Measurements from ENCODE around the gene CASZ1. TPM values are rescaled to one million over a fixed set of nuclear protein-coding genes. Genes with fewer than 3 reads are reported as not detected.

CASZ1 gene
- total RNA-seq, 2 experiments from 2014 or later = 8.1 to 9.0 TPM

GRCh38 chr1:10737651-10738050 is 58.8 kb downstream of the CASZ1 start:
- H3K4me1 Mint-ChIP-seq = no peaks in the 10 kb centered on the region
- no peaks in the 10 kb centered on the region for H3K9me3 Mint-ChIP-seq
- no peak for DNase-seq
- no peak overlapping the region for H3K4me3 Mint-ChIP-seq
- peaks cover 7% of the 10 kb centered on the region for H3K27me3 Mint-ChIP-seq
- ChIA-PET CTCF (no interaction called here), POLR2A (no interaction called here)
- no peaks in the 10 kb centered on the region for H3K36me3 Mint-ChIP-seq (ENCODE audit: low read depth)
- no peak overlapping the region for H3K27ac Mint-ChIP-seq

- Mint-ChIP-seq H3K27me3 (peaks cover 3% of the 10 kb centered on the region), H3K9me3 (no peaks in the 10 kb centered on the region), H3K27ac (no peak overlapping the region), H3K4me3 (no peak overlapping the region), H3K36me3 (ENCODE audit: low read depth) (no peaks in the 10 kb centered on the region), H3K4me1 (no peaks in the 10 kb centered on the region)
- CTCF ChIA-PET = no interaction called here
- no peak for DNase-seq
- POLR2A ChIA-PET = no interaction called here
Observed at GRCh38 chr1:10736634-10737586, 59.5 kb downstream of the CASZ1 start.

- ChIA-PET POLR2A (no interaction called here), CTCF (no interaction called here)
- no peak overlapping the region for H3K4me3 Mint-ChIP-seq
- H3K27ac Mint-ChIP-seq = no peak overlapping the region
- no peaks in the 10 kb centered on the region for H3K9me3 Mint-ChIP-seq
- H3K4me1 Mint-ChIP-seq = no peaks in the 10 kb centered on the region
- H3K36me3 Mint-ChIP-seq (ENCODE audit: low read depth) = no peaks in the 10 kb centered on the region
- DNase-seq = no peak
- no peaks in the 10 kb centered on the region for H3K27me3 Mint-ChIP-seq
Observed at GRCh38 chr1:10735563-10736305, 60.7 kb downstream of the CASZ1 start.

GRCh38 chr1:10734962-10735544 is 61.4 kb downstream of the CASZ1 start:
- no peak for DNase-seq

GRCh38 chr1:10734375-10734774 is 62.1 kb downstream of the CASZ1 start:
- no peaks in the 10 kb centered on the region for H3K9me3 Mint-ChIP-seq
- H3K27ac Mint-ChIP-seq = no peak overlapping the region
- POLR2A ChIA-PET = no interaction called here
- H3K4me1 Mint-ChIP-seq = no peaks in the 10 kb centered on the region
- CTCF ChIA-PET = no interaction called here
- H3K27me3 Mint-ChIP-seq = no peaks in the 10 kb centered on the region
- H3K36me3 Mint-ChIP-seq (ENCODE audit: low read depth) = no peaks in the 10 kb centered on the region
- no peak for DNase-seq
- H3K4me3 Mint-ChIP-seq = no peak overlapping the region

More at GRCh38 chr1:10734962-10735544, 61.4 kb downstream of the CASZ1 start:
- Mint-ChIP-seq H3K36me3 (ENCODE audit: low read depth) (no peaks in the 10 kb centered on the region), H3K27ac (no peak overlapping the region), H3K4me1 (no peaks in the 10 kb centered on the region), H3K27me3 (no peaks in the 10 kb centered on the region), H3K9me3 (no peaks in the 10 kb centered on the region), H3K4me3 (no peak overlapping the region)
- ChIA-PET POLR2A (no interaction called here), CTCF (no interaction called here)

GRCh38 chr1:10733474-10734366 is 62.7 kb downstream of the CASZ1 start:
- H3K27ac Mint-ChIP-seq = no peak overlapping the region
- DNase-seq = no peak
- ChIA-PET POLR2A (no interaction called here), CTCF (interaction anchor here (0.5 kb wide), 1 partner anchor 910 kb away, joined by 5 read pairs; no protein-coding TSS in a partner anchor)
- H3K4me1 Mint-ChIP-seq = no peaks in the 10 kb centered on the region
- H3K9me3 Mint-ChIP-seq = no peaks in the 10 kb centered on the region
- no peak overlapping the region for H3K4me3 Mint-ChIP-seq
- no peaks in the 10 kb centered on the region for H3K27me3 Mint-ChIP-seq
- H3K36me3 Mint-ChIP-seq (ENCODE audit: low read depth) = no peaks in the 10 kb centered on the region

- no peak for DNase-seq
- CTCF ChIA-PET = no interaction called here
- Mint-ChIP-seq H3K27me3 (no peaks in the 10 kb centered on the region), H3K4me1 (no peaks in the 10 kb centered on the region), H3K4me3 (no peak overlapping the region), H3K36me3 (ENCODE audit: low read depth) (no peaks in the 10 kb centered on the region), H3K9me3 (no peaks in the 10 kb centered on the region), H3K27ac (no peak overlapping the region)
- POLR2A ChIA-PET = no interaction called here
Observed at GRCh38 chr1:10730985-10731384, 65.5 kb downstream of the CASZ1 start.

- H3K4me1 Mint-ChIP-seq = no peaks in the 10 kb centered on the region
- no peak for DNase-seq
- no peak overlapping the region for H3K27ac Mint-ChIP-seq
- H3K27me3 Mint-ChIP-seq = no peaks in the 10 kb centered on the region
- POLR2A ChIA-PET = no interaction called here
- CTCF ChIA-PET = no interaction called here
- no peak overlapping the region for H3K4me3 Mint-ChIP-seq
- H3K36me3 Mint-ChIP-seq (ENCODE audit: low read depth) = no peaks in the 10 kb centered on the region
- H3K9me3 Mint-ChIP-seq = no peaks in the 10 kb centered on the region
Observed at GRCh38 chr1:10728595-10729410, 67.6 kb downstream of the CASZ1 start.

GRCh38 chr1:10727751-10728232 is 68.7 kb downstream of the CASZ1 start:
- POLR2A ChIA-PET = no interaction called here
- no peaks in the 10 kb centered on the region for H3K9me3 Mint-ChIP-seq
- no peaks in the 10 kb centered on the region for H3K4me1 Mint-ChIP-seq

GRCh38 chr1:10726355-10726754 is 70.1 kb downstream of the CASZ1 start:
- H3K27me3 Mint-ChIP-seq = no peaks in the 10 kb centered on the region

More at GRCh38 chr1:10727751-10728232, 68.7 kb downstream of the CASZ1 start:
- DNase-seq = no peak
- no peaks in the 10 kb centered on the region for H3K36me3 Mint-ChIP-seq (ENCODE audit: low read depth)
- CTCF ChIA-PET = no interaction called here
- no peak overlapping the region for H3K27ac Mint-ChIP-seq
- no peak overlapping the region for H3K4me3 Mint-ChIP-seq
- H3K27me3 Mint-ChIP-seq = no peaks in the 10 kb centered on the region

GRCh38 chr1:10724948-10725847 is 71.2 kb downstream of the CASZ1 start:
- no peaks in the 10 kb centered on the region for H3K36me3 Mint-ChIP-seq (ENCODE audit: low read depth)
- ChIA-PET CTCF (no interaction called here), POLR2A (no interaction called here)
- no peak overlapping the region for H3K4me3 Mint-ChIP-seq
- H3K4me1 Mint-ChIP-seq = no peaks in the 10 kb centered on the region
- DNase-seq = no peak
- H3K27me3 Mint-ChIP-seq = no peaks in the 10 kb centered on the region
- no peaks in the 10 kb centered on the region for H3K9me3 Mint-ChIP-seq
- no peak overlapping the region for H3K27ac Mint-ChIP-seq

More at GRCh38 chr1:10726355-10726754, 70.1 kb downstream of the CASZ1 start:
- POLR2A ChIA-PET = no interaction called here
- DNase-seq = no peak
- no peak overlapping the region for H3K27ac Mint-ChIP-seq
- no peaks in the 10 kb centered on the region for H3K4me1 Mint-ChIP-seq
- H3K9me3 Mint-ChIP-seq = no peaks in the 10 kb centered on the region
- H3K36me3 Mint-ChIP-seq (ENCODE audit: low read depth) = no peaks in the 10 kb centered on the region
- H3K4me3 Mint-ChIP-seq = no peak overlapping the region
- CTCF ChIA-PET = no interaction called here

All from activated CD4-positive, alpha-beta memory T cell treated with anti-CD3 and anti-CD28 coated beads, Interleukin-2, amount 10 ng/mL, durations not matched to agents 7 days and 5 days (primary cell).